ENCODE data around the gene PRSS22.

DNA sequence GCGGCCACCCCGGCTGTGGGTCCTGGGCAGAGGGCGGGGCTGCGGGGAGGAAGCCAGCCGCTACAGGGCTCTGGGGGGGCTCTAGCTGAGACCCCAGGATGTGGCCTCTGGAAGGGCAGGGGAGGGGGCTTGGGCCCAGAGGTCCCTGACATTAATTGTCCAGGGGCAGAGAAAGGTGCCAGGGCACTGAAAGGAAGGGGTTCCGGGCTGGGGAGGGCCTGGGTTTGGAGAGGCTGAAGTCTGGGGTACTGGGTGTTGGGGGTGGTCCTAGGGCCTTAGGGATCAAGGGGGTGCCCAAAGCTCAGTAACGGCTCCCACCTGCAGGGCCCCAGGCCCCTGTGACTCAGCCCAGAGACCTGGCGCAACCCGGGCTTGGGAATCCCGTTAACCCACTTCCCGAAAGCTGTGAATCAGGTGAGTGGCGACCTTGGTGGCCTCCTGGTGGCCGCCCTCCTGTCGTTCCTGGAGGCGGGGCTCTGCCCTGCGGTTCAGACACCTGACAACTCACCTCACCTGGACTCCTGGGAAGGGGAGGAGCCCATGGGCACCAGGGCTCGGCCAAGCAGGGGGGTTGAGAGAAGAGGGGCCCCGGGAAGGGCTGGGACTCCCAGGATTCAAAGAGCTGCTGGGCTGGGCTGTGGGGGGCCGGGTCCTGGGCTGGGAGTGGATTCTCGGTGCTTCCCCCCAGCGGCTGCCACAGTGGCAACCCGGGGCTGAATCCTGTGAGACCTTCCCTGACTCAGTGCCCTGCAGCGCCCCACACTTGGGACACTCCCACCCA is 465 bp upstream of the PRSS22 start:
- TF ChIP-seq POLR2AphosphoS5 (IDR thresholded peaks at IDR 0.05; ENCODE audit: low read depth, low read length) (no peak), TAF1 (IDR thresholded peaks at IDR 0.05; ENCODE audit: borderline replicate concordance, insufficient read depth, low read length) (no peak)
- TF ChIP-seq, protein P1, sequence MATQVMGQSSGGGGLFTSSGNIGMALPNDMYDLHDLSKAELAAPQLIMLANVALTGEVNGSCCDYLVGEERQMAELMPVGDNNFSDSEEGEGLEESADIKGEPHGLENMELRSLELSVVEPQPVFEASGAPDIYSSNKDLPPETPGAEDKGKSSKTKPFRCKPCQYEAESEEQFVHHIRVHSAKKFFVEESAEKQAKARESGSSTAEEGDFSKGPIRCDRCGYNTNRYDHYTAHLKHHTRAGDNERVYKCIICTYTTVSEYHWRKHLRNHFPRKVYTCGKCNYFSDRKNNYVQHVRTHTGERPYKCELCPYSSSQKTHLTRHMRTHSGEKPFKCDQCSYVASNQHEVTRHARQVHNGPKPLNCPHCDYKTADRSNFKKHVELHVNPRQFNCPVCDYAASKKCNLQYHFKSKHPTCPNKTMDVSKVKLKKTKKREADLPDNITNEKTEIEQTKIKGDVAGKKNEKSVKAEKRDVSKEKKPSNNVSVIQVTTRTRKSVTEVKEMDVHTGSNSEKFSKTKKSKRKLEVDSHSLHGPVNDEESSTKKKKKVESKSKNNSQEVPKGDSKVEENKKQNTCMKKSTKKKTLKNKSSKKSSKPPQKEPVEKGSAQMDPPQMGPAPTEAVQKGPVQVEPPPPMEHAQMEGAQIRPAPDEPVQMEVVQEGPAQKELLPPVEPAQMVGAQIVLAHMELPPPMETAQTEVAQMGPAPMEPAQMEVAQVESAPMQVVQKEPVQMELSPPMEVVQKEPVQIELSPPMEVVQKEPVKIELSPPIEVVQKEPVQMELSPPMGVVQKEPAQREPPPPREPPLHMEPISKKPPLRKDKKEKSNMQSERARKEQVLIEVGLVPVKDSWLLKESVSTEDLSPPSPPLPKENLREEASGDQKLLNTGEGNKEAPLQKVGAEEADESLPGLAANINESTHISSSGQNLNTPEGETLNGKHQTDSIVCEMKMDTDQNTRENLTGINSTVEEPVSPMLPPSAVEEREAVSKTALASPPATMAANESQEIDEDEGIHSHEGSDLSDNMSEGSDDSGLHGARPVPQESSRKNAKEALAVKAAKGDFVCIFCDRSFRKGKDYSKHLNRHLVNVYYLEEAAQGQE (IDR thresholded peaks at IDR 0.05; ENCODE audit: insufficient read depth in 1 of 2, low read depth in 2 of 2, low read length in 2 of 2) = no peak
